H9 (cell line): Measurements from ENCODE around the gene BAX. TPM values are rescaled to one million over a fixed set of nuclear protein-coding genes. Genes with fewer than 3 reads are reported as not detected.

ENCODE experiments used
- DNase-seq: peaks from one replicate; pipeline ENCODE4 v3.0.0-alpha.2; 2017
- H2AFZ ChIP-seq: one replicate; pipeline ENCODE4 v1.6.1; 2013; ENCODE audit warnings: mild to moderate bottlenecking, low read length, control low read depth, moderate library complexity
- H2AK5ac ChIP-seq: 2 replicates; pipeline ENCODE4 v1.6.1; 2013; ENCODE audit warnings: low read length, control low read depth, mixed read lengths; ENCODE audit not compliant: insufficient read length
- H2BK120ac ChIP-seq: one replicate; pipeline ENCODE4 v1.6.1; 2013; ENCODE audit warnings: low read depth, mild to moderate bottlenecking, low read length, control low read depth, inconsistent platforms; ENCODE audit not compliant: poor library complexity, severe bottlenecking
- H2BK12ac ChIP-seq: 2 replicates; pipeline ENCODE4 v1.6.1; 2013; ENCODE audit warnings: low read length, control low read depth, mixed read lengths, low read depth; ENCODE audit not compliant: insufficient read length
- H2BK15ac ChIP-seq: 2 replicates; pipeline ENCODE4 v1.6.1; 2013; ENCODE audit warnings: low read depth, low read length, control low read depth
- H2BK20ac ChIP-seq: one replicate; pipeline ENCODE4 v1.6.1; 2013; ENCODE audit warnings: low read depth, mild to moderate bottlenecking, low read length, control low read depth, inconsistent platforms; ENCODE audit not compliant: poor library complexity, severe bottlenecking
- H2BK5ac ChIP-seq: 2 replicates; pipeline ENCODE4 v1.6.1; 2013; ENCODE audit warnings: low read length, control low read depth, mixed read lengths; ENCODE audit not compliant: insufficient read length
- H3K14ac ChIP-seq: 2 replicates; pipeline ENCODE4 v1.6.1; 2013; ENCODE audit warnings: low read length, control low read depth; ENCODE audit not compliant: insufficient read depth
- H3K18ac ChIP-seq: 2 replicates; pipeline ENCODE4 v1.6.1; 2013; ENCODE audit warnings: low read depth, mild to moderate bottlenecking, mixed read lengths, low read length, control low read depth; ENCODE audit not compliant: insufficient read length
- H3K23ac ChIP-seq: 2 replicates; pipeline ENCODE4 v1.6.1; 2013; ENCODE audit warnings: low read length, control low read depth, mixed read lengths, low read depth; ENCODE audit not compliant: insufficient read length
- H3K23me2 ChIP-seq: 2 replicates; pipeline ENCODE4 v1.6.1; 2013; ENCODE audit warnings: low read depth, mild to moderate bottlenecking, mixed read lengths, low read length, control low read depth; ENCODE audit not compliant: insufficient read length, poor library complexity, severe bottlenecking
- H3K27ac ChIP-seq: 2 replicates; pipeline ENCODE4 v1.5.1; 2013; ENCODE audit warnings: low read length, control low read depth, mixed read lengths, low read depth; ENCODE audit not compliant: insufficient read length
- H3K27me3 ChIP-seq: 2 replicates; pipeline ENCODE4 v1.6.1; 2013; ENCODE audit warnings: low read length, control low read depth, inconsistent platforms; ENCODE audit not compliant: insufficient read depth
- H3K4ac ChIP-seq: 2 replicates; pipeline ENCODE4 v1.6.1; 2013; ENCODE audit warnings: low read depth, mild to moderate bottlenecking, control low read depth, inconsistent platforms, low read length, moderate library complexity
- H3K4me1 ChIP-seq: 2 replicates; pipeline ENCODE4 v1.6.1; 2013; ENCODE audit warnings: low read length, control low read depth, inconsistent platforms; ENCODE audit not compliant: insufficient read depth
- H3K4me2 ChIP-seq: 2 replicates; pipeline ENCODE4 v1.6.1; 2013; ENCODE audit warnings: low read length, control low read depth, mixed read lengths; ENCODE audit not compliant: insufficient read length, insufficient read depth
- H3K56ac ChIP-seq: 2 replicates; pipeline ENCODE4 v1.6.1; 2013; ENCODE audit warnings: low read depth, mild to moderate bottlenecking, mixed read lengths, low read length, control low read depth; ENCODE audit not compliant: insufficient read length
- H3K79me1 ChIP-seq: 2 replicates; pipeline ENCODE4 v1.6.1; 2013; ENCODE audit warnings: low read depth, mild to moderate bottlenecking, moderate library complexity, low read length, control low read depth, inconsistent platforms; ENCODE audit not compliant: insufficient read depth, poor library complexity, severe bottlenecking
- H3K79me2 ChIP-seq: 2 replicates; pipeline ENCODE4 v1.6.1; 2013; ENCODE audit warnings: low read length, control low read depth, inconsistent platforms; ENCODE audit not compliant: insufficient read depth
- H3K9ac ChIP-seq: 2 replicates; pipeline ENCODE4 v1.6.1; 2013; ENCODE audit warnings: low read length, control low read depth, mixed read lengths; ENCODE audit not compliant: insufficient read length; ENCODE audit errors: extremely low read depth
- H3K9me3 ChIP-seq: one replicate; pipeline ENCODE4 v1.6.1; 2013; ENCODE audit warnings: low read depth, low read length, inconsistent platforms; ENCODE audit not compliant: control insufficient read depth
- H3T11ph ChIP-seq: one replicate; pipeline ENCODE4 v1.6.1; 2013; ENCODE audit warnings: mild to moderate bottlenecking, low read length, control low read depth, inconsistent platforms
- H4K20me1 ChIP-seq: one replicate; pipeline ENCODE4 v1.6.1; 2013; ENCODE audit not compliant: control insufficient read depth, insufficient read length, insufficient read depth
- H4K5ac ChIP-seq: 2 replicates; pipeline ENCODE4 v1.6.1; 2013; ENCODE audit warnings: low read depth, mild to moderate bottlenecking, mixed read lengths, low read length, control low read depth; ENCODE audit not compliant: insufficient read length
- H4K8ac ChIP-seq: replicated peaks from 2 replicates; pipeline ENCODE4 v1.6.1; 2013; ENCODE audit warnings: low read length, control low read depth, mixed read lengths, low read depth; ENCODE audit not compliant: insufficient read length
- H4K91ac ChIP-seq: 2 replicates; pipeline ENCODE4 v1.6.1; 2013; ENCODE audit warnings: low read depth, mild to moderate bottlenecking, moderate library complexity, mixed read lengths, low read length, control low read depth; ENCODE audit not compliant: insufficient read length
- H3K27ac Mint-ChIP-seq, 3 experiments: 2 replicates in 2 of 3; 3 replicates in 1 of 3; pipeline ENCODE4 v1.8.0; 2020 to 2021; ENCODE audit warnings: mixed read lengths in 3 of 3, mild to moderate bottlenecking in 1 of 3, moderate library complexity in 1 of 3
- H3K27me3 Mint-ChIP-seq: 2 replicates; pipeline ENCODE4 v1.8.0; 2021; ENCODE audit warnings: low read depth, mild to moderate bottlenecking, moderate library complexity, mixed read lengths
- H3K36me3 Mint-ChIP-seq, 3 experiments: 2 replicates in 2 of 3; 3 replicates in 1 of 3; pipeline ENCODE4 v1.8.0; 2020 to 2021; ENCODE audit warnings: low read depth in 3 of 3, mixed read lengths in 3 of 3; ENCODE audit not compliant: insufficient read depth in 1 of 3
- H3K4me1 Mint-ChIP-seq, 2 experiments: 2 replicates each; pipeline ENCODE4 v1.8.0; 2020; ENCODE audit warnings: mixed read lengths in 2 of 2
- H3K4me3 Mint-ChIP-seq, 2 experiments: 2 replicates in 1 of 2; 3 replicates in 1 of 2; pipeline ENCODE4 v1.8.0; 2020 to 2021; ENCODE audit warnings: mild to moderate bottlenecking in 2 of 2, mixed read lengths in 2 of 2, moderate library complexity in 1 of 2
- H3K9me3 Mint-ChIP-seq, 2 experiments: 2 replicates in 1 of 2; 3 replicates in 1 of 2; pipeline ENCODE4 v1.8.0; 2020; ENCODE audit warnings: mild to moderate bottlenecking in 2 of 2, mixed read lengths in 2 of 2, moderate library complexity in 1 of 2
- CTCF ChIP-seq: fragments of 200-600 bp; sonication (generic); conservative IDR thresholded peaks from 3 replicates; pipeline ENCODE4 v1.8.0; 2021; ENCODE audit warnings: antibody characterized with exemption, mild to moderate bottlenecking
- WGBS: extraction: QIAGEN DNeasy Blood & Tissue Kit; methylation state at CpG from one replicate; pipeline ENCODE4 v1.1.7; 2013; ENCODE audit warnings: missing lambda C conversion rate, low lambda C conversion rate, mixed read lengths; ENCODE audit not compliant: insufficient read length; ENCODE audit errors: extremely low coverage; 5-methylcytosine and 5-hydroxymethylcytosine counted together
- total RNA-seq: library from RNA; stranded (reverse); gene quantifications from 2 replicates; pipeline ENCODE4 v1.2.1, GENCODE V29; 2021

Gene BAX
- total RNA-seq, 1 experiment from 2014 or later, result 310 TPM

GRCh38 chr19:48953990-48954594 is 583 bp upstream of the BAX start:
- Histone ChIP-seq H3K14ac (no peak overlapping the region), H4K91ac (no peak overlapping the region), H3K23me2 (peaks cover 8% of the 10 kb centered on the region), H3K79me2 (no peaks in the 10 kb centered on the region), H3K9ac (peak overlapping the region; percentile 36), H3K9me3 (no peaks in the 10 kb centered on the region), H4K20me1 (no peaks in the 10 kb centered on the region), H3K18ac (no peak overlapping the region), H3K27ac (no peak overlapping the region), H3K27me3 (no peaks in the 10 kb centered on the region), H2BK15ac (no peak overlapping the region), H3K4me2 (peak overlapping the region; percentile 42), H3K79me1 (peaks cover 4% of the 10 kb centered on the region), H2BK20ac (no peak overlapping the region), H3K4ac (no peak overlapping the region), H4K8ac (no peak overlapping the region), H2AFZ (peak overlapping the region; percentile 2), H2BK12ac (no peak overlapping the region), H3K23ac (no peak overlapping the region), H2BK5ac (no peak overlapping the region), H2BK120ac (no peak overlapping the region), H4K5ac (no peak overlapping the region), H3T11ph (no peak overlapping the region), H3K56ac (no peak overlapping the region), H3K4me1 (no peaks in the 10 kb centered on the region), H2AK5ac (no peak overlapping the region)
- Mint-ChIP-seq H3K4me1 (peaks cover 14 to 15% of the 10 kb centered on the region in 2 experiments), H3K4me3 (peak overlapping the region; percentile 79 to 81), H3K9me3 (no peaks in the 10 kb centered on the region), H3K36me3 (peaks cover 17 to 37% (median 36%) of the 10 kb centered on the region in 3 experiments; a peak in 6 of 7 replicates), H3K27me3 (peaks cover 10% of the 10 kb centered on the region), H3K27ac (peak overlapping the region; percentile 76 to 93 (median 90); a peak in 6 of 7 replicates)
- no CpG with 5 or more reads among the region's 11 CpGs for WGBS
- DNase-seq, result no peak
- no peak for TF ChIP-seq CTCF
